ENCODE results near the gene LMTK3. TPM values are rescaled to one million over a fixed set of nuclear protein-coding genes. Genes with fewer than 3 reads are reported as not detected.
"Not testable (repeated sequence)": the region's sequence is repeated elsewhere in the genome, so short reads cannot be mapped to it uniquely, and the experiment has no call there.

LMTK3 gene
- total RNA-seq, 1 donor from 2014 or later = 4.5 TPM

GRCh38 chr19:48490981-48491792 is 20.4 kb downstream of the LMTK3 start:
- intact Hi-C loops (cut with micrococcal nuclease) = loop anchor here (5.0 kb wide), 3 partner anchors 221 to 1386 kb away; partner anchors contain the start of genes AKT1S1, INAFM1 and TBC1D17

GRCh38 chr19:48489608-48490216 is 21.9 kb downstream of the LMTK3 start:
- intact Hi-C loops (cut with micrococcal nuclease) = loop anchor here (1.0 to 5.0 kb wide), 4 partner anchors 95 to 1388 kb away; partner anchors contain the start of genes AKT1S1, INAFM1 and TBC1D17

- intact Hi-C loops (cut with micrococcal nuclease) = not testable (repeated sequence)
Measured at GRCh38 chr19:48488478-48488877, 23.2 kb downstream of the LMTK3 start.

GRCh38 chr19:48487948-48488347 is 23.7 kb downstream of the LMTK3 start:
- intact Hi-C loops (cut with micrococcal nuclease) = no loop called here

GRCh38 chr19:48487544-48487943 is 24.1 kb downstream of the LMTK3 start:
- intact Hi-C loops (cut with micrococcal nuclease) = no loop called here

GRCh38 chr19:48486706-48487105 is 24.9 kb downstream of the LMTK3 start:
- intact Hi-C loops (cut with micrococcal nuclease) = not testable (repeated sequence)

GRCh38 chr19:48484931-48485612 is 26.6 kb downstream of the LMTK3 start:
- intact Hi-C loops (cut with micrococcal nuclease) = no loop called here

GRCh38 chr19:48484247-48484893 is 27.3 kb downstream of the LMTK3 start:
- intact Hi-C loops (cut with micrococcal nuclease) = no loop called here

GRCh38 chr19:48483301-48483700 is 28.3 kb downstream of the LMTK3 start:
- intact Hi-C loops (cut with micrococcal nuclease) = no loop called here

- intact Hi-C loops (cut with micrococcal nuclease) = no loop called here
Measured at GRCh38 chr19:48481846-48482639, 29.6 kb downstream of the LMTK3 start.

- intact Hi-C loops (cut with micrococcal nuclease) = loop anchor here (1.0 kb wide), 1 partner anchor 12 kb away; the partner anchor contains the start of gene CYTH2
Measured at GRCh38 chr19:48480558-48481500, 30.8 kb downstream of the LMTK3 start.

- intact Hi-C loops (cut with micrococcal nuclease) = loop anchor here (1.0 kb wide), 1 partner anchor 11 kb away; the partner anchor contains the start of gene CYTH2
Measured at GRCh38 chr19:48480183-48480557, 31.5 kb downstream of the LMTK3 start.

- intact Hi-C loops (cut with micrococcal nuclease) = loop anchor here (1.0 kb wide), 1 partner anchor 10 kb away; the partner anchor contains the start of gene CYTH2
Measured at GRCh38 chr19:48479686-48480085, 31.9 kb downstream of the LMTK3 start.

GRCh38 chr19:48478339-48479256 is 33.0 kb downstream of the LMTK3 start:
- intact Hi-C loops (cut with micrococcal nuclease) = no loop called here

- intact Hi-C loops (cut with micrococcal nuclease) = no loop called here
Measured at GRCh38 chr19:48477698-48478338, 33.8 kb downstream of the LMTK3 start.

- intact Hi-C loops (cut with micrococcal nuclease) = no loop called here
Measured at GRCh38 chr19:48477067-48477685, 34.5 kb downstream of the LMTK3 start.

GRCh38 chr19:48476176-48476575 is 35.5 kb downstream of the LMTK3 start:
- intact Hi-C loops (cut with micrococcal nuclease) = no loop called here
